Duodenal mucosa (tissue), 2 donors: ENCODE measurements around the gene KRT15.

Experiments
- H3K27ac ChIP-seq: one replicate; pipeline ENCODE4 v1.7.0; 2013; ENCODE audit warnings: low read depth, low read length
- H3K27me3 ChIP-seq, 2 donors: one replicate each; pipeline ENCODE4 v1.7.0; 2013; ENCODE audit warnings: low read length in 2 of 2, control low read depth in 1 of 2; ENCODE audit not compliant: insufficient read depth in 2 of 2, control insufficient read depth in 1 of 2
- H3K36me3 ChIP-seq, 2 donors: one replicate each; pipeline ENCODE4 v1.7.0; 2013; ENCODE audit warnings: low read length in 2 of 2, control low read depth in 1 of 2; ENCODE audit not compliant: insufficient read depth in 2 of 2, control insufficient read depth in 1 of 2
- H3K4me1 ChIP-seq, 2 donors: one replicate each; pipeline ENCODE4 v1.7.0; 2013; ENCODE audit warnings: low read length in 2 of 2, control low read depth in 1 of 2; ENCODE audit not compliant: insufficient read depth in 2 of 2, control insufficient read depth in 1 of 2
- H3K4me3 ChIP-seq, 2 donors: one replicate each; pipeline ENCODE4 v1.7.0; 2013; ENCODE audit warnings: low read length in 2 of 2, low read depth in 1 of 2
- H3K9ac ChIP-seq, 2 donors: one replicate each; pipeline ENCODE4 v1.7.0; 2013; ENCODE audit warnings: low read length in 2 of 2, low read depth in 1 of 2
- H3K9me3 ChIP-seq, 2 donors: one replicate each; pipeline ENCODE4 v1.7.0; 2013; ENCODE audit warnings: low read length in 2 of 2, control low read depth in 1 of 2; ENCODE audit not compliant: control insufficient read depth in 1 of 2

Gene KRT15

GRCh38 chr17:41496803-41497484 lies 21.7 kb downstream of the KRT15 start:
- H3K27me3 ChIP-seq: no peaks in the 10 kb centered on the region
- no peak overlapping the region for H3K27ac ChIP-seq
- peak overlapping the region in 1 of 2 donors; percentile 48 for H3K4me3 ChIP-seq
- H3K9ac ChIP-seq: peak overlapping the region; percentile 28 to 49
- H3K36me3 ChIP-seq: no peaks in the 10 kb centered on the region
- H3K4me1 ChIP-seq: peaks cover 10 to 17% of the 10 kb centered on the region in 2 donors
- H3K9me3 ChIP-seq: no peaks in the 10 kb centered on the region

DNA sequence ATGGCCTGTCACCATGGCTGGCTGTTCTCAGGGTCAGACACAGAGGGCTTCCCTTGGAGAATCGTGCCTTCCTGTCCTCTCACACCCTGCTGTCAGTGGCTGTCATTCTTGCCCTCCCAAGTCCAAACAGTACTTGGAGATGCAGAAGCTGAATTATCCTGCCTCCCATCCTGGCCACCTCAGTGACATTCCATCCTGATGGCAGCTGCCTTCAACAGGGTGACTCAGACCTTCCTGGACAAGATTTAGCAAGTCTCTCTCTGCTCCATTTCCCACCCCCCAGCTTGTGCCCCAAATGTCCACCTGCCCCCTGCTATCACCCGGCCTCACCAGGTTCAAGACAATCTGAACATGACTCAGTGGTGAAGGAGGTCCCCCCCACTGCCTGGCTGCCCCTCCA lies 24.2 kb downstream of the KRT15 start:
- Histone ChIP-seq H3K9me3 (no peaks in the 10 kb centered on the region), H3K4me1 (peaks cover 10 to 28% of the 10 kb centered on the region in 2 donors), H3K27me3 (no peaks in the 10 kb centered on the region), H3K36me3 (no peaks in the 10 kb centered on the region), H3K27ac (no peak overlapping the region), H3K9ac (no peak overlapping the region), H3K4me3 (no peak overlapping the region)

DNA sequence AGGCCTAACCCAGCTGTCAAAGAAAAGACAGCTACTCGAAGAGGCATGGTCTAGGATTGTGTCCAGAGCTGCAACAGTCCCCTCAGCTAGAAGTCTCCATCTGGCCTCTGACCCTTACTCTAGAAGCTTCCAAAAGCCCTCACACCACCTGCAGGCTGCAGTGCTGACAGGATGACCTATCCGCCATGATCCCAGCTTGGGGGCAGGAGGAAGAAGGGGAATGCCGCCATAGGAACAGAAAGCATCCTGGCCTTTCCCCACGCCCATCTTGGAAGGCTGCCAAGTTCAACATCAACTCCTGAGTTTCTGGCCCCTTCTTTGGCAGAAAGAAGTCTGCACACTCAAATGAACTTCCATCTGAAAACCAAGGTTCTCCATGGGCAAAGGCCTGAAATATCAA lies 25.9 kb downstream of the KRT15 start:
- no peak overlapping the region for H3K9ac ChIP-seq
- H3K36me3 ChIP-seq: no peaks in the 10 kb centered on the region
- no peak overlapping the region for H3K27ac ChIP-seq
- no peak overlapping the region for H3K4me3 ChIP-seq
- no peaks in the 10 kb centered on the region for H3K27me3 ChIP-seq
- peaks cover 9 to 29% of the 10 kb centered on the region in 2 donors for H3K4me1 ChIP-seq
- H3K9me3 ChIP-seq: no peaks in the 10 kb centered on the region

DNA sequence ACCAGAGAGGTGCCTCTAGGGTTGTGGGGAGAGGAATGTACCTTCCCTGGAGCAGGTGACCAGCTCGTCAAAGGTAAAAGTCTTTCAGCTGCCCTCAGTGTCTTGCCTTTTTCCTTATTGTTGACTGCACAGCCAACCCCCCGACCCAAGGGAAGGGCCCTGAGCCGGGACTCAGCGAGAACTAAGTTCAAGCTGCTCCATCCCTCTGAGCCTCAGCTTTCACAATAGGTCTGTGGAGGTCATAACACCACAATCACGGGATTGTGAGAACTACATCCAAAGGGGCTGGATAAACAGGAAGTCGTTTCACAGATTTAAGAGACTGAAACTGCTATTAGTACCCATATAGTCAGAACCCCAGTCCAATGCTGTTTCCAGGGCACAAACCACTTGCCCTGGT lies 26.3 kb downstream of the KRT15 start:
- no peaks in the 10 kb centered on the region for H3K9me3 ChIP-seq

DNA sequence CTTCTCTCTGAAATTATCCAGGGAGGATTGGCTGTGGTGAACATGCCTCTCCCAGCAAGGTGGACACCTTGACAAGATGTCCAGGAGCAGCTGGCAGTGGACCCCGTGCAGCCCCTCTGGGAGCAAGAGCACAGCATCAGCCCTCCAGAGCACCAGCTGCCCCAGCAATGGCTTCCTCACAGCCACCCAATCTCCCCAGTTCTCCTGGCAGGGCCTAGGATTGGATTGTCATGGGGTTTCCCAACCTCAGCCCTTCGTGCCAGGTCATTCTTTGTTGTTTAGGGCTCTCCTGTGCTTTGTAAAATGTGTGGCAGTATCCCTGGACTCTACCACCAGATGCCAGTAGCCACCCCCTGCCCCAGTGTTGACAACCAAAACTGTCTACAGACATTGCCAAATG lies 27.2 kb downstream of the KRT15 start:
- Histone ChIP-seq H3K27me3 (no peaks in the 10 kb centered on the region), H3K27ac (no peak overlapping the region), H3K9me3 (no peaks in the 10 kb centered on the region), H3K36me3 (no peaks in the 10 kb centered on the region), H3K9ac (no peak overlapping the region), H3K4me1 (peaks cover 0 to 19% of the 10 kb centered on the region in 2 donors), H3K4me3 (no peak overlapping the region)

More for the DNA sequence above, 26.3 kb downstream of the KRT15 start:
- Histone ChIP-seq H3K27ac (no peak overlapping the region), H3K4me3 (no peak overlapping the region), H3K27me3 (no peaks in the 10 kb centered on the region), H3K9ac (no peak overlapping the region), H3K36me3 (no peaks in the 10 kb centered on the region), H3K4me1 (peaks cover 5 to 26% of the 10 kb centered on the region in 2 donors)

DNA sequence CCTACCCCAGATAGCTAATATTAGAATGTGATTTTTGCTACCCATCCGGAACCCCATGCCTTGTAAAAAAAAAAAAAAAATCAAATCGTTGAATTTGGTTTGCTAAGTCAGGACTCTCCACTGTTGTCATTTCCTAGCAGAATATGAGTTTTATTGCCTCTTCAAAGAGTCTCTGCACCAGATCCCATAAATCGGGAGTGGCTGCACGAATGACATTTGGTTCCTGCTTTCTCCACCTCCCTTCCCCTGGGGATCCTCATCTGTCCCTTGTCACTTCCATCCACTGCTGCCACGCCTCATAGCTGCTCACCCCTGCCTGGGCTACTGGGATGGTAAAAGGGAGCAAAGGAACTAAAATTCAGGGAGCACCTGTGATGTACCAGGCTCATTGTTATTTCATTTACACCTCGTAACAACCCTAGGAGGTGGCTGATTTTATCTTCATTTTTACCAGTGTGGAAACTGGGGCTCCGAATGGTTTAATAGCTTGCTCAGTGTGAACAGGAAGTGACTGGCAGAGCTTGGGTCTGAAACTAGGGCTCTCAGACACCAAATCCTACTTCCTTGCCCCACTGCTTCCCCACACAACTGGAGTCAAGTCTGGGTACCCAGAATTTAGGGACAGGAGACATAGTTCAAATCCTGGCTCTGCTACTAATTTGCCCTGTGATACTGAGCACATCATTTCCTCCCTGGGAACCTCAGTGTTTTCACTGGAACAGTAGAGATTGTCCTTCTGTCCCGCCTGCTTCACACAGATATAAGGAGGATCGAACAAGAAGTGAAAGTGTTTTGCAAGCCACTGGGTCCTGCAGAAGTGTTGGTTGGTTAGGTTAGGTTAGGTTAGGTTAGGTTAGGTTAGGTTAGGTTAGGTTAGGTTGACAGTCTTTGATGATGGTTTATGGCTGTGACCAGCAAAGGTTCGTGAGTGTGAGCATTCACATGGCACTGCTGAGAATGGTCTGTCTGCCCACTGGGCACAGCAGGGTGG lies 28.4 kb downstream of the KRT15 start:
- Histone ChIP-seq H3K4me1 (peaks cover 0 to 19% of the 10 kb centered on the region in 2 donors), H3K27ac (no peak overlapping the region), H3K9ac (no peak overlapping the region), H3K4me3 (no peak overlapping the region), H3K9me3 (no peaks in the 10 kb centered on the region), H3K36me3 (no peaks in the 10 kb centered on the region), H3K27me3 (no peaks in the 10 kb centered on the region)

DNA sequence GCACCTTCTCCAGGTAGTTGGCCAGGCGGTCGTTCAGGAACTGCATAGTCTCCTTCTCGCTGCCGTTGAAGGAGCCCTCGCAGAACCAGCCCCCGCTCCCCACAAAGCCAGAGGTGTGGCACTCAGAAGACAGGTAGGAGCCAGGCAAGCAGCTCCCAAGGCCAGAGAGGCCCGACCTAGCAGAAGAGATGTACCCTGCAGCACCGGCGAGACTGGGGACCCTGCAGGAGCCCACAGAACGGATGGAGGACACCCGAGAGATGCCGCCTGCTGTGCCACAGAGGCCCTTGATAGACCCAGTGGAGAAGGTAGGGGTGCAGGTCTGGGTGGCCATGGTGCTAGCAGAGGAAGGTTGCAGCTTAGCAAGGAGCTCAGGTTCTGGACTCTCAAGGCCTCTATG lies 29.2 kb downstream of the KRT15 start, which contains the start of gene KRT36:
Gene KRT36, minus strand, starts transcription at position 380 of the 400 bp plus-strand sequence. Its CDS starts 46 bp downstream, at position 334.
- Histone ChIP-seq H3K27me3 (no peaks in the 10 kb centered on the region), H3K9ac (no peak within 1 kb of the TSS), H3K4me1 (peaks cover 3 to 21% of the 10 kb centered on the region in 2 donors), H3K9me3 (no peaks in the 10 kb centered on the region), H3K27ac (no peak within 1 kb of the TSS), H3K36me3 (no peaks in the 10 kb centered on the region), H3K4me3 (no peak within 1 kb of the TSS)

- Histone ChIP-seq H3K4me1 (peaks cover 16 to 28% of the 10 kb centered on the region in 2 donors), H3K9ac (no peak overlapping the region), H3K9me3 (no peaks in the 10 kb centered on the region), H3K36me3 (no peaks in the 10 kb centered on the region), H3K4me3 (no peak overlapping the region), H3K27me3 (no peaks in the 10 kb centered on the region), H3K27ac (no peak overlapping the region)
These were observed 31.7 kb downstream of the KRT15 start for GRCh38 chr17:41486809-41487530.

GRCh38 chr17:41486316-41486715 lies 32.4 kb downstream of the KRT15 start:
- no peaks in the 10 kb centered on the region for H3K27me3 ChIP-seq
- H3K27ac ChIP-seq: no peak overlapping the region
- peaks cover 16 to 28% of the 10 kb centered on the region in 2 donors for H3K4me1 ChIP-seq

More at GRCh38 chr17:41486316-41486715, 32.4 kb downstream of the KRT15 start:
- Histone ChIP-seq H3K9me3 (no peaks in the 10 kb centered on the region), H3K9ac (no peak overlapping the region), H3K36me3 (no peaks in the 10 kb centered on the region), H3K4me3 (no peak overlapping the region)
